ENCODE results near the gene TSEN34. TPM values are rescaled to one million over a fixed set of nuclear protein-coding genes. Genes with fewer than 3 reads are reported as not detected.
A peak's percentile ranks its signal among the peaks of the same experiment; 100 is the strongest.
"Not testable (repeated sequence)": the region's sequence is repeated elsewhere in the genome, so short reads cannot be mapped to it uniquely, and the experiment has no call there.

The TSEN34 gene
- total RNA-seq, 1 experiment from 2014 or later, result 122 TPM

DNA sequence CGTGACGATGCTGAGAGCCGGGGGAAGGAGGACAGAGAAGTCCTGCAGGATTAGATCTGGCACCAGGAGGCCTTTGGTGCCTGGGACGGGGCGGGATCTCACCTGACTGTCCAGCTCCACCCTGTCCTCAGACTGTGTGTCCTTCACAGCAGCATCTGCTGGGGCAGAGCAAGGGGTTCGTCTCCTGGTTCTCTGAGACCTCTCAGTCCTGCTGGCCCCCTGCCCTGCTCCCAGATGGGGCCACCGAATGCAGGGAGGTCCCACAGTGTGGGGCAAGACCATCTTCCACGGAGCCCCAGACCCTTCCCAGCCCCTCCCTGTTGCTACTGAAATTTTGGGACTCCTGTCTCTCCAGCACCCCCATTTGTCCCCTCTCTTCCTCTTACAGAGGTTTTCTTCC lies 27.2 kb downstream of the TSEN34 start:
- no peaks in the 10 kb centered on the region for H4K20me1 ChIP-seq (ENCODE audit: low read length)
- no peak overlapping the region for H2AFZ ChIP-seq (ENCODE audit: low read length)
- no peaks in the 10 kb centered on the region for H3F3A ChIP-seq (ENCODE audit: low read length, unreplicated experiment)
- no peaks in the 10 kb centered on the region for H3K79me2 ChIP-seq (ENCODE audit: low read length)
- no peak for TF ChIP-seq EZH2 (IDR thresholded peaks at IDR 0.05; ENCODE audit: low read length, unreplicated experiment)
- TF ChIP-seq, protein P1, sequence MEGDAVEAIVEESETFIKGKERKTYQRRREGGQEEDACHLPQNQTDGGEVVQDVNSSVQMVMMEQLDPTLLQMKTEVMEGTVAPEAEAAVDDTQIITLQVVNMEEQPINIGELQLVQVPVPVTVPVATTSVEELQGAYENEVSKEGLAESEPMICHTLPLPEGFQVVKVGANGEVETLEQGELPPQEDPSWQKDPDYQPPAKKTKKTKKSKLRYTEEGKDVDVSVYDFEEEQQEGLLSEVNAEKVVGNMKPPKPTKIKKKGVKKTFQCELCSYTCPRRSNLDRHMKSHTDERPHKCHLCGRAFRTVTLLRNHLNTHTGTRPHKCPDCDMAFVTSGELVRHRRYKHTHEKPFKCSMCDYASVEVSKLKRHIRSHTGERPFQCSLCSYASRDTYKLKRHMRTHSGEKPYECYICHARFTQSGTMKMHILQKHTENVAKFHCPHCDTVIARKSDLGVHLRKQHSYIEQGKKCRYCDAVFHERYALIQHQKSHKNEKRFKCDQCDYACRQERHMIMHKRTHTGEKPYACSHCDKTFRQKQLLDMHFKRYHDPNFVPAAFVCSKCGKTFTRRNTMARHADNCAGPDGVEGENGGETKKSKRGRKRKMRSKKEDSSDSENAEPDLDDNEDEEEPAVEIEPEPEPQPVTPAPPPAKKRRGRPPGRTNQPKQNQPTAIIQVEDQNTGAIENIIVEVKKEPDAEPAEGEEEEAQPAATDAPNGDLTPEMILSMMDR (conservative IDR thresholded peaks at IDR 0.05; ENCODE audit: low read depth, low read length), result no peak
- no peak for TF ChIP-seq EZH2phosphoT487 (IDR thresholded peaks at IDR 0.05; ENCODE audit: borderline replicate concordance, low read length)
- H3K27me3 ChIP-seq (ENCODE audit: low read length), result peaks cover 12% of the 10 kb centered on the region; the same call in 1 of the 2 replicates
- H3K27ac ChIP-seq (ENCODE audit: low read length), result no peak overlapping the region
- intact Hi-C loops (cut with micrococcal nuclease), result no loop called here
- H3K4me2 ChIP-seq (ENCODE audit: low read length), result no peak overlapping the region
- H3K9me3 ChIP-seq (ENCODE audit: low read length), result no peaks in the 10 kb centered on the region
- H3K9ac ChIP-seq (ENCODE audit: low read length), result no peak overlapping the region
- DNase-seq, result no peak
- no peak for ATAC-seq
- ChIA-PET CTCF (no interaction called here), POLR2A (ENCODE audit: unreplicated experiment) (no interaction called here)
- no peaks in the 10 kb centered on the region for H3K4me1 ChIP-seq (ENCODE audit: insufficient read depth, low read length)
- no peak overlapping the region for H3K4me3 ChIP-seq (ENCODE audit: low read length)
- H3K9me2 ChIP-seq (replicated peaks; ENCODE audit: low read length), result no peaks in the 10 kb centered on the region
- H3K36me3 ChIP-seq (ENCODE audit: low read depth, low read length), result peaks cover 3% of the 10 kb centered on the region; the same call in 1 of the 2 replicates
- no TSS peak for BruUV-seq (replicated peaks)

DNA sequence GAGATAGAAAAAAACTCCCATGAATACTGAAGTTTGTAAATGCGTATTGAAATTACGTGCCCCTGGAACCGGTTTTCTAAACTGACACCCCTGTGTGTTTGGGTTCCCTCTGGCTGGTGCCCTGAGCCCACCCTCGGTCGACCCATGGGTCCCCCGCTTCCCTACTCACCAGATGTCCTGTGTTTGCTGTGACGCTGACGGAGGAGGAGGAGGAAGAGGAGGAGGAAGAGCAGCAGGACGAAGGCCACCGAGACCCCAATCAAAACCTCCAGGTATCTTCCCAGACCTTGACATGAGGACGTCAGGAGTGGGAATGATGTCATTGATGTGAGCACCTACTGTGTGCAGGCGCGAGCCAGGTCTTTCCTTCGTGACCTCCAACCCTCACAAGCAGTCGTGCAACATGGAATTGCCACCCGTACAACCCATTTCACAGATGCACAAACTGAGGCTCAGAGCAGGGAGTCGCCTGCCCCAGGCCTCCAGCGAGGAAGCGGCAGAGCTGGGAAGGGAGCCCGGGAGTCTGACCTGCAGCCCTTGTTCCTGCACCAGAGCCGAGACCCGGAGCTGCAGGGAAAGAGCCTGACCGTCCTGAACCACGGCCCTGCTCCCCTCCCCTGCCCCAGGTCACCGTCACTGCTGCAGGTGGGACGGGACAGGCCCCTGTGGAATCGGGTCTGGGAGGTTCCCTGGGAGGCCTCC lies 28.0 kb downstream of the TSEN34 start:
- peaks cover 14% of the 10 kb centered on the region; the same call in 1 of the 2 replicates for H3K27me3 ChIP-seq (ENCODE audit: low read length)
- H3K9ac ChIP-seq (ENCODE audit: low read length), result no peak overlapping the region
- H3K9me3 ChIP-seq (ENCODE audit: low read length), result no peaks in the 10 kb centered on the region
- POLR2A ChIA-PET (ENCODE audit: unreplicated experiment), result no interaction called here
- peaks cover 3% of the 10 kb centered on the region; the same call in 1 of the 2 replicates for H3K36me3 ChIP-seq (ENCODE audit: low read depth, low read length)
- no peaks in the 10 kb centered on the region for H4K20me1 ChIP-seq (ENCODE audit: low read length)
- no peak for TF ChIP-seq EZH2phosphoT487 (IDR thresholded peaks at IDR 0.05; ENCODE audit: borderline replicate concordance, low read length)
- TF ChIP-seq, protein P1 (conservative IDR thresholded peaks at IDR 0.05; ENCODE audit: low read depth, low read length), result no peak
- TF ChIP-seq EZH2 (IDR thresholded peaks at IDR 0.05; ENCODE audit: low read length, unreplicated experiment), result no peak
- H3K27ac ChIP-seq (ENCODE audit: low read length), result no peak overlapping the region
- no peaks in the 10 kb centered on the region for H3K9me2 ChIP-seq (replicated peaks; ENCODE audit: low read length)
- no peak overlapping the region for H3K4me3 ChIP-seq (ENCODE audit: low read length)
- no TSS peak for BruUV-seq (replicated peaks)
- H2AFZ ChIP-seq (ENCODE audit: low read length), result no peak overlapping the region
- CTCF ChIA-PET, result no interaction called here
- H3K4me1 ChIP-seq (ENCODE audit: insufficient read depth, low read length), result no peaks in the 10 kb centered on the region
- ATAC-seq (no peak), DNase-seq (no peak)
- no peaks in the 10 kb centered on the region for H3K79me2 ChIP-seq (ENCODE audit: low read length)
- H3F3A ChIP-seq (ENCODE audit: low read length, unreplicated experiment), result no peaks in the 10 kb centered on the region
- intact Hi-C loops (cut with micrococcal nuclease), result no loop called here
- no peak overlapping the region for H3K4me2 ChIP-seq (ENCODE audit: low read length)

DNA sequence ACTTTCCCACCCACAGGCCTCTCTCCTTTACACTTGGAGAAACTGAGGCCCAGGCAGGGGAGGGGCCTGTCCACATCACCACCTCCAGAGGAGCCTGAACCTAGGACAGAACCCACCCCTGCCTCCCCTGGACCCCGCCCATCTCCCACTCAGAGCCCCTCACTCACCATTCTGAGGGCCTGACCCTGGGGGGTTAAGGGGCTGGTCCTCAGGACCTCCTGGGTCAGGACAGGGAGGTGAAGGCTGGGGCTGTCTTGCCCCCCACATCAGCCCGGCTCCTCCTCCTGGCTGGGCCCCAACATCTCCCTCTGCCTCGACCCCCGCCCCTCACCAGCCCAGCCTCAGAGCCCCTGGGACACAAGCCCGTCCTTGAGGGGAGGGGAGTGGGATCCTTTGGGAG lies 28.6 kb downstream of the TSEN34 start:
- H3K4me3 ChIP-seq (ENCODE audit: low read length); H2AFZ ChIP-seq (ENCODE audit: low read length); H3K9me3 ChIP-seq (ENCODE audit: low read length); DNase-seq; H3K36me3 ChIP-seq (ENCODE audit: low read depth, low read length); intact Hi-C loops (cut with micrococcal nuclease); POLR2A ChIA-PET (ENCODE audit: unreplicated experiment); H3K4me2 ChIP-seq (ENCODE audit: low read length); H3K27ac ChIP-seq (ENCODE audit: low read length); H3F3A ChIP-seq (ENCODE audit: low read length, unreplicated experiment); ATAC-seq; H3K9ac ChIP-seq (ENCODE audit: low read length); H3K79me2 ChIP-seq (ENCODE audit: low read length); H4K20me1 ChIP-seq (ENCODE audit: low read length); BruUV-seq (replicated peaks); CTCF ChIA-PET; H3K4me1 ChIP-seq (ENCODE audit: insufficient read depth, low read length); H3K9me2 ChIP-seq (replicated peaks; ENCODE audit: low read length): not testable (repeated sequence)
- peaks cover 14% of the 10 kb centered on the region; the same call in 1 of the 2 replicates for H3K27me3 ChIP-seq (ENCODE audit: low read length)

DNA sequence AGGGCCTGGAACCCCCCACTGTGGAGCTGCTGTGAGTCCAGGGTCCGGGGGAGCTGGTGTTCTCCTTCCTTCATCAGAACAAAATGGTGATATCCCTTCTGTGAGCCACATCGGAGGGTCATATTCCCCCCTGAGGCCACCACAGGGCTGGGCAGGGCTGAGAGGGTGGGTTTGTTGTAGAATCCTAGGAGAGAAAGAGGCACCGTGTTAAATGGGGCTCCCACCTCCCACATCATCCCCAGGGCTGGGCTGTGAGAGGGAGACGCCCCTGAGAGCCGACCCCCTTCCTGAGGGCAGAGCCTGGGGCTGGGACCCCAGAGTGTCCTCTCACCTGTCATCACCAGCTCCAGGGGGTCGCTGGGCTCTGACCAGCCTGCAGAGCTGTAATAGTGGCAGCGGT lies 30.8 kb downstream of the TSEN34 start:
- H3K4me3 ChIP-seq (ENCODE audit: low read length); H3K9me2 ChIP-seq (replicated peaks; ENCODE audit: low read length); BruUV-seq (replicated peaks); H3K4me2 ChIP-seq (ENCODE audit: low read length); POLR2A ChIA-PET (ENCODE audit: unreplicated experiment); H3K4me1 ChIP-seq (ENCODE audit: insufficient read depth, low read length); H3K9ac ChIP-seq (ENCODE audit: low read length); H3K9me3 ChIP-seq (ENCODE audit: low read length); H2AFZ ChIP-seq (ENCODE audit: low read length); H4K20me1 ChIP-seq (ENCODE audit: low read length); DNase-seq; ATAC-seq; H3F3A ChIP-seq (ENCODE audit: low read length, unreplicated experiment); intact Hi-C loops (cut with micrococcal nuclease); H3K79me2 ChIP-seq (ENCODE audit: low read length); H3K27ac ChIP-seq (ENCODE audit: low read length); H3K36me3 ChIP-seq (ENCODE audit: low read depth, low read length); CTCF ChIA-PET: not testable (repeated sequence)
- H3K27me3 ChIP-seq (ENCODE audit: low read length), result peaks cover 14% of the 10 kb centered on the region; the same call in 1 of the 2 replicates

DNA sequence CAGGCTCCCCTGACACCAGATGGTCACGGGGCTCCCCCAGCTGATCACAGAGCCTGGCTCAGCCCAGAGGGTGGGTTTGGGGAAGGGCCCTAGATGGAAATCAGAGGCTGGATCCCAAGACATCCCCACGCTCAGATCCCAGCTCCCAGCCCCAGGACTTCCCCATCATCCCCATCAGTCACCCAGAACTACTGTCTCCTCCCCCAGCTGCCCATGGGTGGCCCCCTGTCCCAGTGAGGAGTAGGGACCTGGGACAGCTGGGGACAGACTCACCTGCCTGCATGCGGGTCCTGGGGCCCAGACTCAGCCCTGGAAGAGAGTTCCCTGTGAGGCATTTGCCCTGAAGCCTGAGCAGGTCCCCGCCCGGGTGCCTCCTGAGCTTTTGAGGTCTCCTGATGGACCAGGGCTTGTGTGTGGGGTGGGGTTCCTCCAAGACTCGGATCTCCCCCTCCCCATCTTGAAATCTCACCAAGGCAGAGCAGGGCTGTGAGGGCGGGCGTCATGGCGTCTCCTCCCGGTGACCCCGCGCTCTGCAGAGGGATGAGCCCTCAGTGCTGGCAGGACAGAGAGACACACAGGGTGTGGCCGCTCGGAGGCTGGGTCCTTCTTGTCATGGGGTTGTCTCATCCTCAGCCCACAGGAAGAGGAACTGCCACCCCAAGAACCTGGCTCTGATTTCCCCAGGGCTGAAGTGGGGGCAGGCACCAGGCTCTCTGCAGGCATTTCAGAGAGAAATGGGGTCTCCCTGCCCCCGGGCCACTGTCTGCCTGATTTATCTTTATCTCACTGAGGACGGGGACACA lies 31.6 kb downstream of the TSEN34 start, which contains the start of gene LILRB3:
LILRB3 (minus strand) TSS at position 534 of the 803 bp plus-strand sequence; CDS start at position 503, 31 bp downstream.
- peaks cover 14% of the 10 kb centered on the region; the same call in 1 of the 2 replicates for H3K27me3 ChIP-seq (ENCODE audit: low read length)
- H3K4me2 ChIP-seq (ENCODE audit: low read length); H3K4me1 ChIP-seq (ENCODE audit: insufficient read depth, low read length); H3K9me2 ChIP-seq (replicated peaks; ENCODE audit: low read length); H3K36me3 ChIP-seq (ENCODE audit: low read depth, low read length); CTCF ChIA-PET; H3F3A ChIP-seq (ENCODE audit: low read length, unreplicated experiment); H2AFZ ChIP-seq (ENCODE audit: low read length); H3K4me3 ChIP-seq (ENCODE audit: low read length); H3K9ac ChIP-seq (ENCODE audit: low read length); H3K9me3 ChIP-seq (ENCODE audit: low read length); H3K27ac ChIP-seq (ENCODE audit: low read length); intact Hi-C loops (cut with micrococcal nuclease); H3K79me2 ChIP-seq (ENCODE audit: low read length); DNase-seq; H4K20me1 ChIP-seq (ENCODE audit: low read length); BruUV-seq (replicated peaks): not testable (repeated sequence)
- POLR2A ChIA-PET (ENCODE audit: unreplicated experiment), result interaction anchor here (0.5 kb wide), 1 partner anchor 135 kb away, joined by 3 read pairs; no protein-coding TSS in a partner anchor
- peak; percentile 31 for ATAC-seq
